ENCODE measurements around the gene PTPRN2. TPM values are rescaled to one million over a fixed set of nuclear protein-coding genes. Genes with fewer than 3 reads are reported as not detected.

PTPRN2 gene
- total and polyA plus RNA-seq, 9 of the 15 experiments (the other 6 are each of a cell fraction or from before 2014, with no cell fraction given) = not detected

DNA sequence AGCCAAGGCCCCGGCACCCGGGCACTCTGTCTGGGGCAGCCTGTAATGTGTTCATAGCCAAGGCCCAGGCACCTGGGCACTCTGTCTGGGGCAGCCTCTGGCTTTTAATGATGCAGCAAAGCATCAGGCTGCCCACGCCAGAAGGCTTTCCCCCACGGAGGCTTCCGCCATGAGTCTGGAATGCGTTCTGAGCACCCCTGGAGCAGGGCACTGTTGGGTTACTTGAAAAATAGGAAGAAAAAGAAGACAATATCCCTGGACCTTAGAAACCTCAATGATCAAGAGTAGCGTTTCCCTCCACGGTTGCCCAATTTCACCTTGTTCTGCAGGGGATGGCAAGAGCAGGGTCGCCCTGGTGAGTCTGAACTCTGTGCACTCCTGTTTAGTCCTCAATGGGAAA is 565.0 kb downstream of the PTPRN2 start:
- no peaks in the 10 kb centered on the region for H3K9me1 ChIP-seq (ENCODE audit: control insufficient read depth, insufficient read depth, low read length)
- H3K4me3 ChIP-seq = no peak overlapping the region
- in situ Hi-C loops (cut with MboI) = no loop called here
- no peak overlapping the region for H3K27ac ChIP-seq (ENCODE audit: extremely low read depth, low read depth, low read length)
- no peak overlapping the region for H3K9ac ChIP-seq (ENCODE audit: insufficient read depth in 1 of 2, low read depth in 2 of 2, low read length in 2 of 2)
- intact Hi-C loops (cut with micrococcal nuclease) = no loop called here
- ATAC-seq = no peak
- FAIRE-seq = no peak
- peaks cover 7% of the 10 kb centered on the region; the same call in 1 of the 2 replicates for H4K20me1 ChIP-seq (replicated peaks; ENCODE audit: control insufficient read depth, insufficient read depth, low read length)
- H3K36me3 ChIP-seq (ENCODE audit: control insufficient read depth, insufficient read depth, low read length) = no peaks in the 10 kb centered on the region
- no TSS peak for BruUV-seq (replicated peaks)
- H3K27me3 ChIP-seq (ENCODE audit: control insufficient read depth in 2 of 2, insufficient read depth in 2 of 2, low read length in 2 of 2) = peaks cover 49 to 93% of the 10 kb centered on the region in 2 experiments
- ChIA-PET CTCF (ENCODE audit: low intra/inter-chr PET ratio) (no interaction called here), POLR2A (no interaction called here)
- no peak overlapping the region for H3K4me2 ChIP-seq (ENCODE audit: insufficient read depth, low read length)
- no peaks in the 10 kb centered on the region for H3K9me3 ChIP-seq (replicated peaks; ENCODE audit: control insufficient read depth, insufficient read depth, low read depth, low read length)
- no peak overlapping the region for H2AFZ ChIP-seq (ENCODE audit: low read depth, low read length)
- no peak for DNase-seq (ENCODE audit: extremely low read depth in 1 of 4, low spot score in 3 of 4)
- no peaks in the 10 kb centered on the region for H3K4me1 ChIP-seq (replicated peaks in 1 of 2; ENCODE audit: control insufficient read depth in 2 of 2, insufficient read depth in 2 of 2, low read length in 2 of 2)
- WGBS (ENCODE audit: insufficient coverage, low coverage, missing lambda C conversion rate) = 4% methylated on average over 9 of the region's 9 CpGs
- H3K79me2 ChIP-seq (ENCODE audit: control insufficient read depth, insufficient read depth, low read length) = no peaks in the 10 kb centered on the region
- TF ChIP-seq SRF (CRISPR knock-in tag; IDR thresholded peaks at IDR 0.05) (no peak), ZNF282 (CRISPR knock-in tag; IDR thresholded peaks at IDR 0.05) (no peak), MTF1 (CRISPR knock-in tag; IDR thresholded peaks at IDR 0.05; ENCODE audit: borderline replicate concordance) (no peak), HMG20B (CRISPR knock-in tag; IDR thresholded peaks at IDR 0.05) (no peak), ZBTB8A (IDR thresholded peaks at IDR 0.05; ENCODE audit: partially characterized antibody) (no peak), KLF16 (IDR thresholded peaks at IDR 0.05) (no peak), NR2C1 (IDR thresholded peaks at IDR 0.05) (no peak), NR2C1 (tag; IDR thresholded peaks at IDR 0.05) (no peak), HNRNPLL (IDR thresholded peaks at IDR 0.05; ENCODE audit: low read depth, low read length, poor library complexity, severe bottlenecking) (no peak)
- TF ChIP-seq, protein P1, sequence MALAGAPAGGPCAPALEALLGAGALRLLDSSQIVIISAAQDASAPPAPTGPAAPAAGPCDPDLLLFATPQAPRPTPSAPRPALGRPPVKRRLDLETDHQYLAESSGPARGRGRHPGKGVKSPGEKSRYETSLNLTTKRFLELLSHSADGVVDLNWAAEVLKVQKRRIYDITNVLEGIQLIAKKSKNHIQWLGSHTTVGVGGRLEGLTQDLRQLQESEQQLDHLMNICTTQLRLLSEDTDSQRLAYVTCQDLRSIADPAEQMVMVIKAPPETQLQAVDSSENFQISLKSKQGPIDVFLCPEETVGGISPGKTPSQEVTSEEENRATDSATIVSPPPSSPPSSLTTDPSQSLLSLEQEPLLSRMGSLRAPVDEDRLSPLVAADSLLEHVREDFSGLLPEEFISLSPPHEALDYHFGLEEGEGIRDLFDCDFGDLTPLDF (CRISPR knock-in tag; IDR thresholded peaks at IDR 0.05) = no peak
- TF ChIP-seq, protein P2, sequence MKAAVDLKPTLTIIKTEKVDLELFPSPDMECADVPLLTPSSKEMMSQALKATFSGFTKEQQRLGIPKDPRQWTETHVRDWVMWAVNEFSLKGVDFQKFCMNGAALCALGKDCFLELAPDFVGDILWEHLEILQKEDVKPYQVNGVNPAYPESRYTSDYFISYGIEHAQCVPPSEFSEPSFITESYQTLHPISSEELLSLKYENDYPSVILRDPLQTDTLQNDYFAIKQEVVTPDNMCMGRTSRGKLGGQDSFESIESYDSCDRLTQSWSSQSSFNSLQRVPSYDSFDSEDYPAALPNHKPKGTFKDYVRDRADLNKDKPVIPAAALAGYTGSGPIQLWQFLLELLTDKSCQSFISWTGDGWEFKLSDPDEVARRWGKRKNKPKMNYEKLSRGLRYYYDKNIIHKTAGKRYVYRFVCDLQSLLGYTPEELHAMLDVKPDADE (conservative IDR thresholded peaks at IDR 0.05; ENCODE audit: control insufficient read depth, low read depth, low read length) = no peak
- TF ChIP-seq, protein P3, sequence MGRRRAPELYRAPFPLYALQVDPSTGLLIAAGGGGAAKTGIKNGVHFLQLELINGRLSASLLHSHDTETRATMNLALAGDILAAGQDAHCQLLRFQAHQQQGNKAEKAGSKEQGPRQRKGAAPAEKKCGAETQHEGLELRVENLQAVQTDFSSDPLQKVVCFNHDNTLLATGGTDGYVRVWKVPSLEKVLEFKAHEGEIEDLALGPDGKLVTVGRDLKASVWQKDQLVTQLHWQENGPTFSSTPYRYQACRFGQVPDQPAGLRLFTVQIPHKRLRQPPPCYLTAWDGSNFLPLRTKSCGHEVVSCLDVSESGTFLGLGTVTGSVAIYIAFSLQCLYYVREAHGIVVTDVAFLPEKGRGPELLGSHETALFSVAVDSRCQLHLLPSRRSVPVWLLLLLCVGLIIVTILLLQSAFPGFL (CRISPR knock-in tag; IDR thresholded peaks at IDR 0.05) = no peak
- TF ChIP-seq, protein P4, sequence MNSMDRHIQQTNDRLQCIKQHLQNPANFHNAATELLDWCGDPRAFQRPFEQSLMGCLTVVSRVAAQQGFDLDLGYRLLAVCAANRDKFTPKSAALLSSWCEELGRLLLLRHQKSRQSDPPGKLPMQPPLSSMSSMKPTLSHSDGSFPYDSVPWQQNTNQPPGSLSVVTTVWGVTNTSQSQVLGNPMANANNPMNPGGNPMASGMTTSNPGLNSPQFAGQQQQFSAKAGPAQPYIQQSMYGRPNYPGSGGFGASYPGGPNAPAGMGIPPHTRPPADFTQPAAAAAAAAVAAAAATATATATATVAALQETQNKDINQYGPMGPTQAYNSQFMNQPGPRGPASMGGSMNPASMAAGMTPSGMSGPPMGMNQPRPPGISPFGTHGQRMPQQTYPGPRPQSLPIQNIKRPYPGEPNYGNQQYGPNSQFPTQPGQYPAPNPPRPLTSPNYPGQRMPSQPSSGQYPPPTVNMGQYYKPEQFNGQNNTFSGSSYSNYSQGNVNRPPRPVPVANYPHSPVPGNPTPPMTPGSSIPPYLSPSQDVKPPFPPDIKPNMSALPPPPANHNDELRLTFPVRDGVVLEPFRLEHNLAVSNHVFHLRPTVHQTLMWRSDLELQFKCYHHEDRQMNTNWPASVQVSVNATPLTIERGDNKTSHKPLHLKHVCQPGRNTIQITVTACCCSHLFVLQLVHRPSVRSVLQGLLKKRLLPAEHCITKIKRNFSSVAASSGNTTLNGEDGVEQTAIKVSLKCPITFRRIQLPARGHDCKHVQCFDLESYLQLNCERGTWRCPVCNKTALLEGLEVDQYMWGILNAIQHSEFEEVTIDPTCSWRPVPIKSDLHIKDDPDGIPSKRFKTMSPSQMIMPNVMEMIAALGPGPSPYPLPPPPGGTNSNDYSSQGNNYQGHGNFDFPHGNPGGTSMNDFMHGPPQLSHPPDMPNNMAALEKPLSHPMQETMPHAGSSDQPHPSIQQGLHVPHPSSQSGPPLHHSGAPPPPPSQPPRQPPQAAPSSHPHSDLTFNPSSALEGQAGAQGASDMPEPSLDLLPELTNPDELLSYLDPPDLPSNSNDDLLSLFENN (IDR thresholded peaks at IDR 0.05; ENCODE audit: low read depth in 2 of 2, low read length in 2 of 2) = no peak
- TF ChIP-seq, protein P5, sequence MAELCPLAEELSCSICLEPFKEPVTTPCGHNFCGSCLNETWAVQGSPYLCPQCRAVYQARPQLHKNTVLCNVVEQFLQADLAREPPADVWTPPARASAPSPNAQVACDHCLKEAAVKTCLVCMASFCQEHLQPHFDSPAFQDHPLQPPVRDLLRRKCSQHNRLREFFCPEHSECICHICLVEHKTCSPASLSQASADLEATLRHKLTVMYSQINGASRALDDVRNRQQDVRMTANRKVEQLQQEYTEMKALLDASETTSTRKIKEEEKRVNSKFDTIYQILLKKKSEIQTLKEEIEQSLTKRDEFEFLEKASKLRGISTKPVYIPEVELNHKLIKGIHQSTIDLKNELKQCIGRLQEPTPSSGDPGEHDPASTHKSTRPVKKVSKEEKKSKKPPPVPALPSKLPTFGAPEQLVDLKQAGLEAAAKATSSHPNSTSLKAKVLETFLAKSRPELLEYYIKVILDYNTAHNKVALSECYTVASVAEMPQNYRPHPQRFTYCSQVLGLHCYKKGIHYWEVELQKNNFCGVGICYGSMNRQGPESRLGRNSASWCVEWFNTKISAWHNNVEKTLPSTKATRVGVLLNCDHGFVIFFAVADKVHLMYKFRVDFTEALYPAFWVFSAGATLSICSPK (IDR thresholded peaks at IDR 0.05; ENCODE audit: borderline replicate concordance) = no peak
